HEK293 (cell line): ENCODE measurements around the gene FAM163A.

Experiments
- CTCF ChIA-PET: fragments of 350-600 bp; formaldehyde crosslinking; extraction: SDS; loops from one replicate; lab custom pipeline; 2021; ENCODE audit warnings: antibody characterized with exemption; lab: Yijun Ruan, JAX
- POLR2A ChIA-PET: fragments of 300-600 bp; formaldehyde crosslinking; extraction: SDS; loops from one replicate; lab custom pipeline; 2020; ENCODE audit warnings: antibody characterized with exemption, inconsistent platforms; lab: Yijun Ruan, JAX
- H3K27ac ChIP-seq: fragments of 200-500 bp; sonication (Bioruptor generic); 2 replicates; pipeline ENCODE4 v1.5.1; 2014; ENCODE audit warnings: low read depth, low read length, control low read depth, inconsistent platforms; ENCODE audit errors: extremely low read depth
- H3K36me3 ChIP-seq, 2 experiments: fragments of 200-500 bp in 1 of 2; sonication (Bioruptor generic) in 1 of 2; 1 replicate in 1 of 2; 2 replicates in 1 of 2; pipeline ENCODE4 v1.5.1; 2014 to 2017; ENCODE audit warnings: inconsistent platforms in 2 of 2, low read length in 2 of 2; ENCODE audit not compliant: control insufficient read depth in 2 of 2, insufficient read depth in 1 of 2
- H3K4me1 ChIP-seq: fragments of 200-500 bp; sonication (Bioruptor generic); 2 replicates; pipeline ENCODE4 v1.5.1; 2014; ENCODE audit warnings: mild to moderate bottlenecking, low read length, inconsistent platforms; ENCODE audit not compliant: control insufficient read depth, insufficient read depth
- H3K4me3 ChIP-seq: 2 replicates; pipeline ENCODE4 v1.5.1; 2011; ENCODE audit warnings: low read depth, mild to moderate bottlenecking, control low read depth, low read length, moderate library complexity
- H3K9me3 ChIP-seq: fragments of 200-500 bp; sonication (Bioruptor generic); 2 replicates; pipeline ENCODE4 v1.5.1; 2014; ENCODE audit warnings: low read depth, low read length, inconsistent platforms; ENCODE audit not compliant: control insufficient read depth, insufficient read depth
- CTCF ChIP-seq: fragments of 450-650 bp; formaldehyde crosslinking; IDR thresholded peaks from 2 replicates; pipeline ENCODE4 v1.5.1; 2016; ENCODE audit warnings: missing biosample characterization, missing genetic modification characterization
- FEZF1 ChIP-seq: fragments of 450-650 bp; formaldehyde crosslinking; IDR thresholded peaks from 2 replicates; pipeline ENCODE4 v1.5.1; 2016; ENCODE audit warnings: missing biosample characterization, missing genetic modification characterization
- KLF1 ChIP-seq: fragments of 450-650 bp; formaldehyde crosslinking; IDR thresholded peaks from 2 replicates; pipeline ENCODE4 v1.5.1; 2016; ENCODE audit warnings: missing biosample characterization, missing genetic modification characterization
- PBX3 ChIP-seq: sonication (generic); formaldehyde crosslinking; IDR thresholded peaks from 2 replicates; pipeline ENCODE4 v1.8.1; 2022; ENCODE audit warnings: mild to moderate bottlenecking, moderate library complexity, missing genetic modification reagents
- PRDM10 ChIP-seq: fragments of 450-650 bp; formaldehyde crosslinking; IDR thresholded peaks from 2 replicates; pipeline ENCODE4 v1.5.1; 2016; ENCODE audit warnings: missing biosample characterization, missing genetic modification characterization
- SCRT2 ChIP-seq: fragments of 450-650 bp; formaldehyde crosslinking; IDR thresholded peaks from 2 replicates; pipeline ENCODE4 v1.5.1; 2016; ENCODE audit warnings: missing biosample characterization, missing genetic modification characterization
- ZBTB8A ChIP-seq: fragments of 450-650 bp; formaldehyde crosslinking; IDR thresholded peaks from 2 replicates; pipeline ENCODE4 v1.5.1; 2016; ENCODE audit warnings: missing biosample characterization, missing genetic modification characterization
- ZFHX2 ChIP-seq: fragments of 450-650 bp; formaldehyde crosslinking; conservative IDR thresholded peaks from 2 replicates; pipeline ENCODE4 v1.5.1; 2016; ENCODE audit warnings: missing biosample characterization, missing genetic modification characterization
- ZNF146 ChIP-seq: fragments of 450-650 bp; formaldehyde crosslinking; IDR thresholded peaks from 2 replicates; pipeline ENCODE4 v1.5.1; 2016; ENCODE audit warnings: missing biosample characterization, missing genetic modification characterization
- ZNF214 ChIP-seq: fragments of 450-650 bp; formaldehyde crosslinking; IDR thresholded peaks from 2 replicates; pipeline ENCODE4 v1.5.1; 2017; ENCODE audit warnings: missing biosample characterization, mild to moderate bottlenecking, missing genetic modification characterization, borderline replicate concordance
- ZNF274 ChIP-seq, 2 experiments: fragments of 200-500 bp in 1 of 2; fragments of 450-650 bp in 1 of 2; sonication (Bioruptor generic) in 1 of 2; formaldehyde crosslinking in 1 of 2; IDR thresholded peaks; 2 replicates each; pipeline versions ENCODE4 v1.5.1 to v1.6.1; 2014 to 2016; ENCODE audit warnings: borderline replicate concordance in 1 of 2, inconsistent platforms in 1 of 2, low read length in 1 of 2, missing biosample characterization in 1 of 2, missing genetic modification characterization in 1 of 2
- ZNF423 ChIP-seq: fragments of 450-650 bp; formaldehyde crosslinking; IDR thresholded peaks from 2 replicates; pipeline ENCODE4 v1.5.1; 2016; ENCODE audit warnings: missing biosample characterization, missing genetic modification characterization
- ZNF510 ChIP-seq: fragments of 450-650 bp; formaldehyde crosslinking; IDR thresholded peaks from 2 replicates; pipeline ENCODE4 v1.5.1; 2018; ENCODE audit warnings: mild to moderate bottlenecking, missing genetic modification characterization, missing biosample characterization; ENCODE audit not compliant: insufficient replicate concordance
- ZNF514 ChIP-seq: fragments of 450-650 bp; formaldehyde crosslinking; IDR thresholded peaks from 2 replicates; pipeline ENCODE4 v1.5.1; 2016; ENCODE audit warnings: missing biosample characterization, missing genetic modification characterization
- ZNF549 ChIP-seq: fragments of 450-650 bp; IDR thresholded peaks from 2 replicates; pipeline ENCODE4 v1.5.1; 2018; ENCODE audit warnings: missing biosample characterization, missing genetic modification characterization, mild to moderate bottlenecking, inconsistent platforms, moderate library complexity
- ZNF560 ChIP-seq: fragments of 450-650 bp; formaldehyde crosslinking; IDR thresholded peaks from 2 replicates; pipeline ENCODE4 v1.5.1; 2017; ENCODE audit warnings: missing biosample characterization, missing genetic modification characterization, borderline replicate concordance
- ZNF600 ChIP-seq: fragments of 450-650 bp; formaldehyde crosslinking; IDR thresholded peaks from 2 replicates; pipeline ENCODE4 v1.5.1; 2016; ENCODE audit warnings: missing biosample characterization, missing genetic modification characterization
- ZNF623 ChIP-seq: fragments of 450-650 bp; formaldehyde crosslinking; IDR thresholded peaks from 2 replicates; pipeline ENCODE4 v1.5.1; 2016; ENCODE audit warnings: missing biosample characterization, missing genetic modification characterization
- ZNF747 ChIP-seq: fragments of 450-650 bp; formaldehyde crosslinking; IDR thresholded peaks from 2 replicates; pipeline ENCODE4 v1.5.1; 2016; ENCODE audit warnings: missing biosample characterization, missing genetic modification characterization
- ZNF791 ChIP-seq: fragments of 450-650 bp; formaldehyde crosslinking; IDR thresholded peaks from 2 replicates; pipeline ENCODE4 v1.5.1; 2016; ENCODE audit warnings: missing biosample characterization, missing genetic modification characterization
- ZNF843 ChIP-seq: fragments of 450-650 bp; formaldehyde crosslinking; IDR thresholded peaks from 2 replicates; pipeline ENCODE4 v1.5.1; 2016; ENCODE audit warnings: missing biosample characterization, missing genetic modification characterization
- ZSCAN16 ChIP-seq: fragments of 450-650 bp; formaldehyde crosslinking; IDR thresholded peaks from 2 replicates; pipeline ENCODE4 v1.5.1; 2016; ENCODE audit warnings: missing biosample characterization, missing genetic modification characterization
- ZSCAN18 ChIP-seq: fragments of 450-650 bp; formaldehyde crosslinking; IDR thresholded peaks from 2 replicates; pipeline ENCODE4 v1.5.1; 2016; ENCODE audit warnings: missing biosample characterization, missing genetic modification characterization

Gene FAM163A

GRCh38 chr1:179761296-179761695, 18.2 kb downstream of the FAM163A start:
- ChIA-PET POLR2A (no interaction called here), CTCF (interaction anchor here (0.7 to 2.9 kb wide), 4 partner anchors 49 to 1089 kb away, joined by 3 to 10 read pairs (median 3); no protein-coding TSS in a partner anchor)
- no peak overlapping the region for H3K4me3 ChIP-seq
- H3K36me3 ChIP-seq, result no peaks in the 10 kb centered on the region
- H3K27ac ChIP-seq, result no peak overlapping the region
- no peaks in the 10 kb centered on the region for H3K9me3 ChIP-seq
- no peaks in the 10 kb centered on the region for H3K4me1 ChIP-seq
- TF ChIP-seq ZNF274 (IDR thresholded peaks at IDR 0.05; ENCODE audit: low read length), result no peak
- no peak for TF ChIP-seq ZNF274 (tag by site-specific recombination; IDR thresholded peaks at IDR 0.05; ENCODE audit: borderline replicate concordance)
- TF ChIP-seq PRDM10 (tag by site-specific recombination), result no peak
- no peak for TF ChIP-seq ZNF623 (tag by site-specific recombination)
- no peak for TF ChIP-seq ZNF560
- no peak for TF ChIP-seq ZNF214 (tag by site-specific recombination)
- no peak for TF ChIP-seq ZNF549 (tag by site-specific recombination)
- no peak for TF ChIP-seq ZFHX2 (tag by site-specific recombination)
- TF ChIP-seq ZSCAN18, result no peak
- TF ChIP-seq ZNF514 (tag by site-specific recombination), result no peak
- TF ChIP-seq ZNF423 (tag by site-specific recombination), result no peak
- TF ChIP-seq PBX3, result no peak
- no peak for TF ChIP-seq KLF1 (tag by site-specific recombination)
- TF ChIP-seq ZNF747 (tag by site-specific recombination), result no peak
- TF ChIP-seq FEZF1 (tag by site-specific recombination), result no peak
- no peak for TF ChIP-seq ZSCAN16 (tag by site-specific recombination)
- TF ChIP-seq ZNF791 (tag by site-specific recombination), result no peak
- no peak for TF ChIP-seq SCRT2 (tag by site-specific recombination)
- no peak for TF ChIP-seq ZNF843

GRCh38 chr1:179761846-179762640, 19.0 kb downstream of the FAM163A start:
- no peaks in the 10 kb centered on the region for H3K36me3 ChIP-seq
- H3K9me3 ChIP-seq, result no peaks in the 10 kb centered on the region
- ChIA-PET CTCF (interaction anchor here (0.5 to 2.9 kb wide), 7 partner anchors 48 to 1088 kb away, joined by 3 to 10 read pairs (median 3); no protein-coding TSS in a partner anchor), POLR2A (no interaction called here)
- no peaks in the 10 kb centered on the region for H3K4me1 ChIP-seq
- H3K27ac ChIP-seq, result no peak overlapping the region
- H3K4me3 ChIP-seq, result no peak overlapping the region
- TF ChIP-seq ZNF146, result no peak
- no peak for TF ChIP-seq ZBTB8A (tag by site-specific recombination)
- TF ChIP-seq ZNF510, result no peak
- no peak for TF ChIP-seq ZNF600
- TF ChIP-seq CTCF (tag by site-specific recombination), result no peak
- no peak for TF ChIP-seq PRDM10 (tag by site-specific recombination)
